ENCODE measurements around the gene RALGPS1.

- no peak for TF ChIP-seq CTCF (IDR thresholded peaks at IDR 0.05)
- no peak for TF ChIP-seq POLR2A (IDR thresholded peaks at IDR 0.05)
Measured at GRCh38 chr9:126975327-126976220, 61.0 kb downstream of the RALGPS1 start.

Data from lower leg skin (tissue), 3 donors.